ENCODE data around the gene BRF1.
"Not testable (repeated sequence)": the region's sequence is repeated elsewhere in the genome, so short reads cannot be mapped to it uniquely, and the experiment has no call there.

The BRF1 gene

GRCh38 chr14:105315941-105316576 is 15.3 kb upstream of the BRF1 start:
- DNase-seq (ENCODE audit: low read depth, low spot score): no peak

DNA sequence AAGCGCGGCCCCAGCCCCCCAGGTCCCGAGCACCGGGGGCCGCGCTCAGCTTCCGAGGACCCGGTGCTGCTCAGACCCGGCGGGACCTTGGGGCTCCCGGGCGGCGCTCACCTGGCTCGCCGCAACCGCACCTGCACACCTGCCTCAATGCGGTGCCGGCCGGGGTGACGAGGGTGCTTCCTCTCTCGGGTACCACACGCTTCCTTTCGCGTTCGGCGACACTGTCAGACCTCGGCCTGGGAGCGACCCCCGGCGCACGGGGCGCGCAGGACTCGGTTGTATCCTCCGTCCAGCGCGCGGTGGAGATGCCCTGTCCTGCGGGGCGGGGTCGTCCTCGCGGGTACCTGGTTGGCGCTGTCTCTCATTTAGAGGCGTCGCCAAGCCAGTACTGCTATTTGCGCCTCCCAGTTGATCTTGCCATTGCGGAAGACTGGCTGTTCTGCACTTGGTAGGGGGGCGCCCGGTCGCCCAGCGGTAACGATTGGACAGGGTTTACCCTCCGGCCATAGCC is 14.5 kb upstream of the BRF1 start:
- no peak for DNase-seq (ENCODE audit: low read depth, low spot score)

GRCh38 chr14:105314287-105315200 is 13.7 kb upstream of the BRF1 start, which contains the start of gene PACS2:
TSS of gene PACS2 (plus strand) at chr14:105314748. CDS start at chr14:105314919, 171 bp downstream.
- DNase-seq (ENCODE audit: low read depth, low spot score): peak; percentile 59

DNA sequence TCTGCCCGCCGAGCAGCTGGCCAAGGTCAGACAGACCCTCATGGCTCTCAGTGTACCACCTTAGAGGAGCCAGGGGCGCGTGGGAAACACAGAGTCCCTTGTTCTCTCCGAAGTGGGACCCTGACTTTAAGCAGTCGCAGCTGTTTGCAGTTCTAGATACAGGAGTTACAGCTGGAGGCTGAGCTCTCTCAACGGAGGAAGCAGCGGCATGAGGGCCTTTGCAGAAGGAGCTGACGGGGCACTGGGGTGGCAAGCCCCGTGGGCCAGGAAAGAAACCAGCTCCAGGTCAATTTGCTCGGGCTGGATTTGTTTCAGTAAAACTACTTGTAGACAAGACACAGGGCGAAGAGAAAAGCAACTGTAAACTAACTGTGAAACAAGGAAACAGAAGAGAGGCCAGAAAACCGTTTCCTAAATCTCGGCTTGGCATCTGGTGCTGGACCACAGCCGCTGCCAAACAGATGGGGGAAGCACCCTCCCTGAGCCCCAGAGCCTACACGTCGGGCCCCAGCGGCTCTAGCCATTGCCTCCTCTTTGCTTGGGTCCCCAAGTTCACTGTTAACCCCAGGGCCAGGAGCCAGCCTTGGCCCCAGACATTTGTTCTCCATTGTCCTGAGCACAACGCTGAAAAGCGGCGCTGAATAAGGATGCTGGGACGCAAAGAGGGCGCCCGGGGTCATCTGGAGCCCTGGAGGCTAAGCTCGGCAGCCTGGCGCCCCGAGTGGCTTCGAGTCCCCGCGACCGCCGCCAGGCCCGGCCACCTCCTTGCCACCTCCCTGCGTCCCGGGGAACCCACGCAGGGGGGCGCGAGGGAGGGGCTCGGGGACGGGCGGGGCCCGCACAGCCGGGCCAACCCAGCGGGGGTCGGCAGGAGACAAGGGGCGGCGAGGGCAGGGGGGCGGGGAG is 12.8 kb upstream of the BRF1 start:
- DNase-seq (ENCODE audit: low read depth, low spot score): no peak

DNA sequence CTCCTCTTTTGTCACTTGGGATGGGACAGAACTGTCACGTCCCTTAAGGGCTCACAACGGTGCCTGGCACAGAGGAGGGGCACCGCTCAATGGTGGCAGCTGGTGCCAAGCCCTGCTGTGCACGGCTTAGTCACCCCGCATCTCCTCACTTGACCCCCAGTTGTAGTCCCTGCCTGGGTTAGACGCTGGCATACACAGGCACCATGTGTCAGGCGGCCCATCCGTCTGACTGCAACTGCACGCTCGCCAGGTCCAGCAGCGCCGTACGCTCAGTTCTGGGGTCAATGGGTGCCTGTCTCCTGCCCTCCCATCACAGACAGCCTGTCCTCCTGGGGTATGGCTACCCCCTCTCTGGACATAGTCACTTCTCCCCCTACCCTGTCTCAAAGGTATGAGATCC is 12.2 kb upstream of the BRF1 start:
- no peak for DNase-seq (ENCODE audit: low read depth, low spot score)

GRCh38 chr14:105311838-105312237 is 11.0 kb upstream of the BRF1 start:
- peak; percentile 70 for DNase-seq (ENCODE audit: low read depth, low spot score)

GRCh38 chr14:105309371-105309770 is 8.6 kb upstream of the BRF1 start:
- DNase-seq (ENCODE audit: low read depth, low spot score): no peak

GRCh38 chr14:105307052-105307727 is 6.4 kb upstream of the BRF1 start:
- DNase-seq (ENCODE audit: low read depth, low spot score): peak; percentile 49

DNA sequence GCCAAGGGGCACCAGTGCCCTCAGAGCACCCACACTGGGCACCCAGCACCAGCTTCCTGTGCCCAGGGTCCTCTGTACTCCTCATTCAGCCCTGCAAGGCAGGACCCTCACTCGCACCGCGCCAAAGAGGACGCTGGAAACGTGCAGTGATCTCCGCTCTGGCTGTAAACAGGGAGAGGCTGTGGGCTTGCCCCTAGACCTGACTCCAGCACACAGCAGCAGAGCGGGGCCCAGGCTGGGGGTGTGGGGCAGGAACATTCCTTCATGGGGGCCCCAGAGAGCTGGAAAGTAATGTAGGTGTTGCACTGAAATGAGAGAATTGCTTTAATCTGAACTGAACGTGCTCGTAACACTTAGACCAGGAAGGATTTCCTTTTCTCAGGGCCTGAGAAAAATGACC is 5.0 kb upstream of the BRF1 start:
- DNase-seq (ENCODE audit: low read depth, low spot score): no peak

DNA sequence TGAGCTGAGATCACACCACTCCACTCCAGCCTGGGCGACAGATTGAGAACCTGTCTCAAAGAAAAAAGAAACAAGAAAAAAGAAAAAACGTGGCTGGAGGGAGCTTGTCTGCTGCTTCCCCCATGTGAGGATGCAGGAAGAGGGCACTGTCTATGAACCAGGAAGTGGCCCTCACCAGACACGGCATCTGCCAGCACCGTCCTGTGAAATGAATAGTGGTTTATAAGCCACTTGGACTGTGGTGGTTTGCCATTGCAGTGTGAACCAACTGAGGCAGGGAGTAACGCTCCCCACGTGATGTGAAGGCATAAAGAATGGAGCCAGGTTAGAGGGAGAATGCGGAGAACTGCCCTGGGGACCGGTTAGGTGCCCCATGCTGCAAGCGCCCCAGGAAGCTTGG is 4.5 kb upstream of the BRF1 start:
- no peak for DNase-seq (ENCODE audit: low read depth, low spot score)

DNA sequence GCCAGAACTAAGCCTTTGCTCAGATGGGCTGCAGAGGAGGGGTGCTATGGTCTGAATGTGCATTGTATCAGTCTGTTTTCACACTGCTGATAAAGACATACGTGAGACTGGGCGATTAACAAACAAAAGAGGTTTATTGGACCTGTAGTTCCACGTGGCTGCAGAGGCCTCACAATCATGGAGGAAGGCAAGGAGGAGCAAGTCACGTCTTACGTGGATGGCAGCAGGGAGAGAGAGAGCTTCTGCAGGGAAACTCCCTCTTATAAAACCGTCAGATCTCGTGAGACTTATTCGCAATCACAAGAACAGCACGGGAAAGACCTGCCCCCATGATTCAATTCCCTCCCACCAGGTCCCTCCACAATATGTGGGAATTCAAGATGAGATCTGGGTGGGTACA is 3.8 kb upstream of the BRF1 start:
- no peak for DNase-seq (ENCODE audit: low read depth, low spot score)

- no peak for DNase-seq (ENCODE audit: low read depth, low spot score)
Observed at GRCh38 chr14:105303949-105304348, 3.1 kb upstream of the BRF1 start.

DNA sequence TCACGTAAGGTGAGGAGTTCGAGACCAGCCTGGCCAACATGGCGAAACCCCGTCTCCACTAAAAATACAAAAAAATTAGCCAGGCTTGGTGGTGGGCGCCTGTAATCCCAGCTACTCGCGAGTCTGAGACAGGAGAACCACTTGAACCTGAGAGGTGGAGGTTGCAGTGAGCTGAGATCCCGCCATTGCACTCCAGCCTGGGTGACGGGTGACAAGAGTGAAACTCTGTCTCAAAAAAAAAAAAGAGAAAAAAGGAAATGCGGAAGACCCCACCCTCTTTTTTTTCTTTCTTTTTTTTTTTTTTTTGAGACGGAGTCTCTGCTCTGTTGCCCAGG is 1.1 kb upstream of the BRF1 start:
- not testable (repeated sequence) for DNase-seq (ENCODE audit: low read depth, low spot score)

GRCh38 chr14:105301103-105301914 is 508 bp upstream of the BRF1 start:
- DNase-seq (ENCODE audit: low read depth, low spot score): peak; percentile 90

DNA sequence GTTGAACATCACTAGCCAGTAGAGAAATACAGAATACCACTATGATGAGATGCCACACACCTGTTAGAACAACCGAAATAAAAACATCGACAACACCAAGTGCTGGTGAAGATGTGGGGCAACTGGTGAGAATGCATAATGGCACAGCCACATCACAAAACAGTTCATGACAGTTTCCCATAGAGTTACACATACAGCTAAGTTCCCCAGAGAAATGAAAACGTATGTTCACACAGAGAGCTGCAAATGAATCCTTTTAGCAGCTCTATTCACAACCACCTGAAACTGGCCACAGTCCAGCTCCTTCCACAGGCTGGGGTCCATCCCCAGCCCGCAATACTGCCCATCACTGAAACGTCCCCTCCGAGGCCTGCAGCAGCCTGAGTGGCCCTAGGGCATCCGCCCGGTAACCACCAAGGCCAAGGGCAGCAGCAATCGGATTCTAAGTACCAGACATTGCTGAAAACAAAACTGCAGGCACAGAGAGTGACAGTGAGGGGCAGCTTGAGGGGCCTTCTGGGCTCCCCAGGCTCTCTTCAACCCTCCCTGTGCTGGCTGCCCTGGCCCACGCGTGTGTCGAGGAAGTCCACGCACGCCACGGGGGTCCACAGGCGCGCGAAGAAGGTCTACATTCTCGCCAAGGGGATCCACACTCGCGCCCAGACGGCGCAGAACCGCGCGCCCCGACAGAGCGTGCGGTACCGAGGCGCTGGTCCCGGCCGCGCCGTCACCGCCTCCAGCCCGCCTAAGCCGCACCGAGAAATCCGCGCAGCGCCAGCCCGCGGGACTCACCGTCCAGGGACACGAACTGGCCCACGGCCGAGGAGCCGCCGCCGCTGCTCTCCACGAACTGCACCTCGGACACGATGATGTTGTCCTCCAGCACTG is 903 bp downstream of the BRF1 start:
- DNase-seq (ENCODE audit: low read depth, low spot score): no peak

DNA sequence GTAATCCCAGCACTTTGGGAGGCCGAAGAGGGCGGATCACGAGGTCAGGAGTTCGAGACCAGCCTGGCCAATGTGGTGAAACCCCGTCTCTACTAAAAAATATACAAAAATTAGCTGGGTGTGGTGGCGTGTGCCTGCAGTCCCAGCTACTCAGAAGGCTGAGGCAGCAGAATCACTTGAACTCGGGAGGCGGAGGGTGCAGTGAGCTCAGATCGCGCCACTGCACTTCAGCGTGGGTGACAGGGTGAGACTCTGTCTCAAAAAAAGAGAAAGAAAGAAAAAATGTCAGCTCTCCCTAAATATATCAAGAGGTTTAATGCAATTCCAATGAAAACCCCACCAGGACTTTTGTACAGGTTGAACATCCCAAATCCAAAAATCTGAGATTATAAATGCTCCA is 3.5 kb downstream of the BRF1 start:
- DNase-seq (ENCODE audit: low read depth, low spot score): not testable (repeated sequence)

DNA sequence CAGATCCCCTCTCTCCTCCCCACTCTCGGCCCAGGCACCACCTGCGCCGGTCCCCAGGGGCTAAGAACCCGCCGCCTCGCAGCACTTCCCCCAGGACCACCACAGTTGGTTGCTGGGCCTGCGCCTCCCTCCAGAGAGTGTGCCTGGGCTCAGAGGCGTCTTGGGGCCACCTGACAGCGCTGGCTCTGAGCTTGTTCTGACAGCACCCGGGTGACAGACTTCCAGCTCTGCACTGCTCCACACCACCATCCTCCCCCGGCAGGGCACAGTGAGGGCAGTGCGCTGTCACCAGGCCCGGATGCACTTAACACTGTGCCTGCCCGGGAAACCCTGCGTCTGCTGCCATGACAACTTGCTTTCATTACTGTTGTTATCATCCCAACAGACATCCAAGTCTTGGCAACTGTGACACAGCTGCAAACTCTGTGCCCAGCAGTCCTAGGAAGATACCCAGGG is 6.6 kb downstream of the BRF1 start:
- no peak for DNase-seq (ENCODE audit: low read depth, low spot score)

- no peak for DNase-seq (ENCODE audit: low read depth, low spot score)
Observed at GRCh38 chr14:105292826-105293711, 7.7 kb downstream of the BRF1 start.
